ENCODE results near the gene GRM8.

The GRM8 gene

DNA sequence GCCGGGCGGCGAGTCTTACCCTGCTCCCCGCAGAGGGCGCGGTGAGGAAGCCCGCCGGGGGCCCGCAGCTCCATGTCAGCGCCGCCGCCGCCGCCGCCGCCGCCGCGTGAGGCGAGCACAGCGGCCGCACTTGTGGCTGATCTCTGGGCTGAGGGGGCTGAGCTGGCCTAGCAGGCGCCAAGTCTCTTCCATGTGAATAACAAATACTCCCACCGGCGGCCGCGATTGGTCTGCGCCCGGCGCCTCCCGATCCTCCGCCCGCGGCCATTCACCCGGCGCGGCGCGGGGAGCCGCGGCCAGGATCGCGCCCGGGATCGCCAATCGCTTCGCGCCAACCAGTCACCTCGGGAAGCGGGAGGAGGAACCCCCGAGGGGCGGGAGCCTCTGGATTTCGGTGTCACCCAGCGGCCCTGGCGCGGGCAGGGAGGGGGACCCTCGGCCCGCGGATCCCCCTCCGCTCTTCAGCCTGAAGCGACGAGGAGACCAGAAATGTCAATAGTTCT, at the start of gene GRM8:
GRM8 (minus strand) TSS at position 164 of the 503 bp plus-strand sequence.
- DNase-seq (ENCODE audit: low read depth in 2 of 2): no peak

- no peak for DNase-seq (ENCODE audit: low read depth in 2 of 2)
Observed at GRCh38 chr7:127290801-127291361, 38.1 kb upstream of the GRM8 start.

DNA sequence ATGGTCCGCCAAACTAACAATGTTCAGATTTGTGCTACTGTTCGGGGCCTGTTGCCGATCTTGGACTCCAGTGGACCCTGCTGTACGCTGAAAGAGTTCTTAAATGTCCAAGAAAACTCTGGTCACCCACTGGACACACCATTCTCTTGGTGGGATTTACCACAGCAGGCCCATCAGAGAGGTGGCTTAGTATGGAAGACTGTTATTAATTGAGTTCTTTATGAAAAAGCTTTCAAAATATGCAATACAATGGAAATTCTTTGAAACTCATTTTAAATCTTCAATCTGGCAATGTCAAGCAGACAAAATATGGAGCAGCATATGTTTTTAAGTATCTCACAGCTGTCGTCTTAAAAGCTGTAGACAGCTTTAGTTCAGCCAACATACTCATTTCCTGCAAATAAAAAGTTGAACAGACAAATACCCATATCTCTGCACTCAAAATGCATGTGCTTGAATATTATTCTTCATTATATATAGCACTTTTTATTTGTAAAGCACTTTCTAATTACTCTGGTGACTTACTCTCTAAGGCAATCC, 37.4 kb upstream of the GRM8 start:
- DNase-seq (ENCODE audit: low read depth in 2 of 2): no peak

- no peak for DNase-seq (ENCODE audit: low read depth in 2 of 2)
Observed at GRCh38 chr7:127287133-127287532, 34.4 kb upstream of the GRM8 start.

DNA sequence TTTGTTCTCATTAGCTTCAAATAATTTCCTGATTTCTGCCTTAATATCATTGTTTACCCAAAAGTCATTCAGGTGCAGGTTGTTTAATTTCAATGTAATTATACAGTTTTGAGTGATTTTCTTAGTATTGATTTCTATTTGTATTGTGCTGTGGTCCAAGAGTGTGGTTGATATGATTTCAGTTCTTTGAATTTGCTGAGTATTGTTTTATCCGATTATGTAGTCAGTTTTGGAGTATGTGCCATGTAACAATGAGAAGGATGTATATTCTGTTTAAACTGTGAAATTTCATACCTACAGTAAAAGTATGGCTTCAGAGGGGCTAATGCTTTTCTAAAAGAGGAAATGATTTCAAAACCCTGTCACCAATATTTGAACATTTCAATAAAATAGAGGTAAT, 17.4 kb upstream of the GRM8 start:
- DNase-seq (ENCODE audit: low read depth in 2 of 2): no peak

DNA sequence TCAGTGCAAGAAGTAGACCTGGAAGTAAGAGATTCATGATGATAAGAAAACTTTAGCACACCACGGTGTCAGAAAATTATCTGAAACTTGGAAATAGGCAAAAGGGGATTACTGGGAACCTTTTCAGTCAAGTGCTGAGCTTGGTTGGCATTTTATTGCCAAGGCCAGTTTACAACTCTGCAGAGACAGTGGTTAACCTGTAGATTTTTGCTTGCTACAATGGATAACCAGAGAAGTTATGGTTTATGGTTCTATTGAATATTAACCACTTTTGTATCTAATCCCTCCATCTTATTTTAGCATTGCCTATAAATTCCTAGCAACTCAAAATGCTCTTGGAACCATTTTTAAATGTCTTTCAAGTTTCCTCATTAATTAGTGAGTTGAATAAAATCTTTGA, 13.3 kb upstream of the GRM8 start:
- no peak for DNase-seq (ENCODE audit: low read depth in 2 of 2)

GRCh38 chr7:127264219-127264618, 11.5 kb upstream of the GRM8 start:
- DNase-seq (ENCODE audit: low read depth in 2 of 2): no peak

- DNase-seq (ENCODE audit: low read depth in 2 of 2): no peak
Observed at GRCh38 chr7:127258111-127258510, 5.4 kb upstream of the GRM8 start.

GRCh38 chr7:127257086-127257485, 4.3 kb upstream of the GRM8 start:
- no peak for DNase-seq (ENCODE audit: low read depth in 2 of 2)

- DNase-seq (ENCODE audit: low read depth in 2 of 2): no peak
Observed at GRCh38 chr7:127256041-127256725, 3.4 kb upstream of the GRM8 start.

DNA sequence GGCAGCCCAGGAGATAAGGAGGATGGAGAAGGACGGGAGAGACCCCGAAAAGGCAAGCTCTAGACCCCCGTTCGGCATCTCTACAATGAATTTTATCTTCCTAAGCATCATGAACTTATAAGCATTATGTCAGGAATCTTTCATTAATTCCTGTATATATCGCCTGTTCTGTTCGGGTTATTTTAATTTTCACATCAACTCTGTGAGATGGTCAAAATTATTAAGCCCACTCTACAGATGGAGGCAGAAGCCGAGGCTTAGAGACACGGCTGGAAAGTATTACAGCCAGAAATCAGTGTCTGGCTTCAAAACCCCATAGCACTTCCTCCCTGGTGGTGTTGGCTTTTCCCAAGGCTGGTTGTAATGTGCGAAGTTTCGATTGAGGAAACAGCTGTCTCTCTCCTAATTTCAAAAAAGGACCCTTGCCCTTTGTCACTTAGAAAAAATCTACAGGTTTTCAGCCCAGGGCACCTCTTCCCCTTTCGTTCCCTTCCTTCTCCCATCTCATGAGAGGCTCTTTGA, 1.5 kb upstream of the GRM8 start:
- DNase-seq (ENCODE audit: low read depth in 2 of 2): no peak

DNA sequence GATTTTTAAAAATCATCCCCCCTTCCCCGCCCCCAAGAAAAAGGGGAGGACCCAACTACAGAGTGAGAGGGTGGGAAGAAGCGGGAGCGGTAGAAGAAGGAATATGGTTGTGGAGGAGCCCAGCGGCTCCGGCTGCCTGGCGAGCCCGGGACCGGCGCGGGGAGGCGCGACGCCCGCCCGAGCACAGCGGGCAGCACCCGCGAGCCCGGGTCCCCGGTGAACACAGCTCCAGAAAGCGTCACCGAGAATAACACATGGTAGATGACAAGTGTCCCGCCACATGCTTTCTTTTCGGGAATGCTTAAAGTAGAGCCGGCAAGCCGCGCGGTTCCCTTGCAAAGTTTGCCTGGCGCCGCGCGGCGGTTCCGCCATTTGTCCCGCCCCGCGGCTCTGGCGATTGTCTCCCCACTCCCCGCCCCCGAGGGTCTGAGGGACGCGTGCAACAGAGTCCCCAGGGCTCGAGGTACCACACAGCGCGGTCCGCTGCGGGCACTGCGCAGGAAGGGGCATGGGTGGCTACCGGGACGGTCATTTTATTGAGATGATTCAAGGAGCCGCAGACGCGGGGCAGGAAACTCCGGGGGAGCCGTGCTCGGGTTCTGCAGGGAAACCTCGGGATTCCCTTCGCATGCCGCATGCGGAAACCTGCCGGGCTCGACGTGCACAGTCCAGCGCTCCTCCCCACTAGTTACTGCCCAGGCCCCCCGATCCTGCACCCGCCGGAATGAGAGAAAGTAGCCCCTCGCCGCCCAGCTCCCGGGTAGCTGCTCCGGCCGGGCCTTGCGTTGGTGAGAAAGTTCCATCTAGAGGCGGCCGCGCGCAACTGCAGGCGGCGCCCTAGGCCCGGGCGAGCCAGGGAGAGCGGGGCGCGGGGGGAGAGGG, 781 bp upstream of the GRM8 start:
- DNase-seq (ENCODE audit: low read depth in 2 of 2): no peak

DNA sequence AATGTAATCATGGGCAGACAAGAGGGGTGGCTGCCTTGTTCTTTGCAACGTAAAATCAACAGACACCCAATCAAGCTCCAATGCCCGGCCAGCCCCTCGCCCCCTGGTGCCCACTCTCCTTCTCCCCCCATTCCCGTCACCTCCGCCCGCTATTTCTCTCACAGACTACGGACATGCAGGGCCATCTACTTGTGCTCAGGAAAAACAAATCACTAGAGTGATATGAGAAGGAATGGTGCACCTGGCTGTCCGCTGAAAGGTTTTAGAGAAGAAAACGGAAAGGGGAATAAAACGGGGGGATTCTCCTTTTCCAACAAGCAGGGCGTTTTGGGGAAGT, 396 bp downstream of the GRM8 start:
- no peak for DNase-seq (ENCODE audit: low read depth in 2 of 2)

DNA sequence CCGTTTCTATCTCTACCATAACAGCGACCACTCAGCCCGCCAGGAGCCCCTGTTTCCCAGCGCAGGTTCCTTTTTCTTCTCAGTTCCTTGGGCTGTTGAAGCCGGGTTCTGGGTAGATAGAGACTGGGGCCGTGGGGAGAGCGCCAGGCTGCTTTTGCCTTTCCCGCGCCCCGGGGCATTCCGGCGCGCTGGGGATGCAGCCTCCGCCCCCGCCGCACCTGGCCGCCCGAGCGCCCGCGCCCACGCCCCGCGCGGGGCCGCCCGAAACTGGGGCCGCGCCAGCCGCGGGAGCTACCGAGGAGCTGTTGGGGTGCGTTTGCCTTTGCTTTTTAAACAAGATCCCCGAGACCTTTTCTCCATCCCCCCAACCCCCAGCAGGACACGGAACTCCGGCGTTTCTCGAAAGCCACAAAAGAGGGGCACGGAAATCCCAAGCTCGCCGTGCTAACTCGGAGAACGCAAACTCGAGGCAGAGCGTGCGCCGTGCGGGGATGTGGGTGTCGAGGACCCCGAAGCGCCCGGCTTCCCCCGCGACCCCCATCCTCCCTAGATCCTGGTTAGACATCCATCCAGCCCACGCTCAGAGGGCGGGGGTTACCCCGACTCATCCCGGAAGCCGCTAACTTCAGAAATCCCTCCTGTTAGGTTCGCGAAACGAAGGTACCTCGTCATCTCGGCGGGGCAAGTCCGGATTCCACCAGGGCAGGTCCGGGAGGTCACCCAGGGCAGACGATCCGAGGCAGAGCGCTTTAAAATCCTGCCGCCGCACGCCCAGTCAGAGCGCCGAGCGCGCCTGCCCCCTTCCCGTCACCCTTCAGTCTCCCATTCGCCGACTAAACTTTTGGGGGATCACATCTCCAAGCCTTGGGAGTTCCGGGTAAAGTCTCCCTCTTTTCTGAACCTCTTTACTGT, 1.0 kb downstream of the GRM8 start:
- DNase-seq (ENCODE audit: low read depth in 2 of 2): no peak

DNA sequence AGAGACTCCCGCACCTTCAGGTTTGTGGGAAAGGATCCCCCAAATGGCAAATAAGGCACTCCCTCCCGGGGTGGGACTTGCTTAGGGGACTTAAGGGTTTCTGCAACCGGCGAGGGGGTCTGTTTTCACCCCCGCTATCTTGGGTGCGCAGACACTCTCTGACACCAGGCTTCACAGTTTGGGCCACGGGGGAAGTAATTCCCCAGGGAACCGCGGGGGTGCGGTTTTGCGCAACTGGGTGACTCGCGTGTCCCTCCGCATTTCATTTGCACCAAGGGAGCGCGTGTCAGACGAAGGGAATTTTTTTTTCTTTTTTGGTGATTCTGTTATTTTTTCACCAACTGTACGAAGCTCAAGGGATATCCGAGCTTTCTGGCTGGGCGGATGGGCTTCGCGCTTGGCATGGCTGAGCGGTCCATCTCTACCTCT, 1.7 kb downstream of the GRM8 start:
- no peak for DNase-seq (ENCODE audit: low read depth in 2 of 2)

GRCh38 chr7:127250312-127251035, 2.3 kb downstream of the GRM8 start:
- DNase-seq (ENCODE audit: low read depth in 2 of 2): no peak

DNA sequence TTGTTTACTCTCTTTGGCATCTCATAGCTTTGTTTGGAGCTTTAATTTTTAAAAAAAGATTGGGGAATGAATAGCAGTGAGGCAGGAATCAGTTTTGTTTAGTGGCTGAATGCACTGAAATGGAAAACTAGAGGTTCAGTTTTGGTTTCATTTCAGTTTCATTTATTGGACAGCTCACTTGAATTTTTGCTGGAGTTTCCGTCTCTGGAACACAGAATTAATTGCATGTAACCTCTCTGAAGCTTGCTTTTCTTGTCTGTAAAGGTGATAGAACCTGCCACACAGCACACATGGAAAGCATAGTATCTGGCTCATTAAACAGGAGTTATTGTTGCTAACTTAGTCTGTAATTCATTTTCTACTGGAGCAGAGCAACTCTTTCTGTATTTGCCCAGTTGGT, 7.1 kb downstream of the GRM8 start:
- no peak for DNase-seq (ENCODE audit: low read depth in 2 of 2)

- DNase-seq (ENCODE audit: low read depth in 2 of 2): no peak
Observed at GRCh38 chr7:127245002-127245401, 7.7 kb downstream of the GRM8 start.

DNA sequence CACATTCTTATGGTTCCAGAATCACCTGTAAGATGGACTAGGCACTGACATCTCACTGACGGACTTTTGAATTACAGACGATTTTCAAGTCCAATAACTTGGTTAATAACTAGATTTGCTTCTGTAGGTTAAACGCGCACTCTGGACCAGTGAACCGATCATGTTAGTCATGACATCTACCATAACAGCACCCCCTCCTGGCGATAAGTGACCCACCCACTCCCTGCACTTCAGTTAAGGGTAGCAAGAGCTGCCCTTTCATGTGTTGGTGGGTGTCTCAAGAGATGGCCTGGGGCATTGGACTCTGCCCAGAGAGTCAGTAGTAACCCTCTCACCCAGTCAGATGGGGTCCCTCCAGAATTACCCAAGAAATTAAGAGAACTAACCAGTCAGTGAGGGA, 12.9 kb downstream of the GRM8 start:
- DNase-seq (ENCODE audit: low read depth in 2 of 2): no peak

DNA sequence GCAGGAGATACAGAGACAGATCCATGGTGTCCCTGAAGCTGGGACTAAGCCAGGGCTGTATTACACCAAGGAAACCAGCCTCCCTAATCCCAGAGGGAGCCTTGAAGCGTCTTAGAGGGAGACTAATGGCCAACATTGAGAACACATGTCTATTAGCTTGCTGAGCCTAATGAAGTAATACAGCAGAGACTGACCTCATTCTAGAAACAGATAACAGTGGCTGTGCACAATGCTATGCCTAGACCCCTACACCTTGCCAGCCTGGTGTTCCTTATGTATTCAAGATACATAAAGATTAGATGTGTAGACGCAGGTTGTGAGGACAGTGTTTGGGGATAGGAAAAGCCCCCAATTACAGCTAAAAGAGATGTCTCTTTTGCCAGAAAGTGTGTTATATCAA, 19.1 kb downstream of the GRM8 start:
- no peak for DNase-seq (ENCODE audit: low read depth in 2 of 2)

DNA sequence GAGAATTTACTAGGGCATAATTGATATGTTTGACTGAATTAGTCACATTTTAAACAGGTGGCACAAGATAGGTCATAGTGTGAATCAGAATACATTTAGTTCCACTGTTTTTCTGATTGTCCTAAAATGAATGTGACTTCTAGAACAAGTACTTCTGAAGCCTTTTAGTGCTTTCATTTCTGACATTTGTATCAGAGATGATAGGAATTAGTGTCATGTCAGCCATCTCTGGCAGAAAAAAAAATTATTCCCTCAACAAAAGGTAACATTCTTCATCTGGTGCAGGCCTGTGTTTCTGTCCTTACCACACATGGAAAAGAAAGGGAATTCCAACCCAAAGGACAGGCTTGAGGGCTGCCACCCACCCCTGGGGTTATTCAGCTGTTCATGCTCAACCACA, 21.3 kb downstream of the GRM8 start:
- DNase-seq (ENCODE audit: low read depth in 2 of 2): no peak

Measured in activated CD8-positive, alpha-beta memory T cell treated with anti-CD3 and anti-CD28 coated beads for 4 hours (primary cell).